ENCODE measurements around the gene CDK17.
A peak's percentile ranks its signal among the peaks of the same experiment; 100 is the strongest.
"Not testable (repeated sequence)": the region's sequence is repeated elsewhere in the genome, so short reads cannot be mapped to it uniquely, and the experiment has no call there.

CDK17 gene

GRCh38 chr12:96344124-96344695, 56.0 kb downstream of the CDK17 start:
- H3K4me3 ChIP-seq (replicated peaks in 1 of 2; ENCODE audit: low read depth in 2 of 2, low read length in 2 of 2) = no peak overlapping the region
- TF ChIP-seq CTCF (IDR thresholded peaks at IDR 0.05; ENCODE audit: low read depth, low read length) = no peak
- no peak for DNase-seq (ENCODE audit: low read depth in 2 of 2)

DNA sequence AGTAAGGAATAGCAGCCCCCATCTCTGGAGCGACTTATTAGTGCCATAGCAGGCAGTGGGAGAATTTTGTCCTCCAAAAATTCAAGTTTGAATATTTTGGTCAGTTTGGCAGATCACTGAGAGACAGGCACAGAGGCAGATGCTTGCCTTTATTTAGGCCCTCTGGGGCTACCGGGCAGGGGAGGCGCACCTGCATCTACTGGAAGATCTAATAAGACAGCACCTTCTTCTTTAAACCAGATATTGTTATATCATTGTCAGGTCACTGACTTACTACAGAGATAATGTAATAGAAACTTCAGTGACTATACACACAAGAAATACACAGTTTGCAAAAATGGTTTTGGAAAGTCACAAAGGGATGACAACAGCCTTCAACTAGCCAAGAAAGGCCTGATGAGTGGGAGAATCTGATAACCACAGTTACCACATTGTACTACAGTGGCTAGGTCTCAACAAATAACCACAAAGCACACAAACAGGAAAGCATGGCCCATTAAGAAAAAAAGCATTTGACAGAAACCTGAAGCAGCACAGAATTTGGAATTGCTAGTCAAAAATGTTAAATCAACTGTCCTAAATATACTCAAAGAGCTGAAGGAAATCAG, 56.8 kb downstream of the CDK17 start:
- DNase-seq (ENCODE audit: low read depth in 2 of 2) = peak; percentile 28 to 59
- no peak for TF ChIP-seq CTCF (IDR thresholded peaks at IDR 0.05; ENCODE audit: low read depth, low read length)
- H3K4me3 ChIP-seq (replicated peaks in 1 of 2; ENCODE audit: low read depth in 2 of 2, low read length in 2 of 2) = no peak overlapping the region

GRCh38 chr12:96339666-96340065, 60.6 kb downstream of the CDK17 start:
- H3K4me3 ChIP-seq (replicated peaks in 1 of 2; ENCODE audit: low read depth in 2 of 2, low read length in 2 of 2); DNase-seq (ENCODE audit: low read depth in 2 of 2): not testable (repeated sequence)

DNA sequence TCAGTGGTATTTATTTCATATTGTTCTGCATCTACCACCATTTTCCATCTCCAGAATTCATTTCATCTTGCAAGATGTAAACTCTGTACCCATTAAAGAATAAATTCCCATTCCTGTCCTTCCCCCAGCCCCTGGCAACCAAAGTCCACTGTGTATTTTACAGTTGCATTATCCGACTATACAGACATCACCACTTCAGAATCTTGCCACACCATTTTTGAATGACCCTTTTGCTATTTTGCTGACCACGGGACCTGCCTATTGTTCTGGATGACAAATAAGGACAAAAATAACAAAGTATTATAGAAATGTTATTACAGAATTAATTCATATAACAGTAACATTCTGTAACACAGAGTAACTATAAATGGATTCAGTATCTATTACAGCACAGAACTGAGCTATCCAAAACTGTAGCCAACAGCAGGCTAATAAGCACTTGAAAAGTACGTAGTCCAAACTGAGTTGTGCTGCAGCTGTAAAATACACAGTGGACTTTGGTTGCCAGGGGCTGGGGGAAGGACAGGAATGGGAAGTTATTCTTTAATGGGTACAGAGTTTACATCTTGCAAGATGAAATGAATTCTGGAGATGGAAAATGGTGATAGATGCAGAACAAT, 61.3 kb downstream of the CDK17 start:
- TF ChIP-seq CTCF (IDR thresholded peaks at IDR 0.05; ENCODE audit: low read depth, low read length) = no peak
- DNase-seq (ENCODE audit: low read depth in 2 of 2) = peak; percentile 18 to 37
- no peak overlapping the region for H3K4me3 ChIP-seq (replicated peaks in 1 of 2; ENCODE audit: low read depth in 2 of 2, low read length in 2 of 2)

DNA sequence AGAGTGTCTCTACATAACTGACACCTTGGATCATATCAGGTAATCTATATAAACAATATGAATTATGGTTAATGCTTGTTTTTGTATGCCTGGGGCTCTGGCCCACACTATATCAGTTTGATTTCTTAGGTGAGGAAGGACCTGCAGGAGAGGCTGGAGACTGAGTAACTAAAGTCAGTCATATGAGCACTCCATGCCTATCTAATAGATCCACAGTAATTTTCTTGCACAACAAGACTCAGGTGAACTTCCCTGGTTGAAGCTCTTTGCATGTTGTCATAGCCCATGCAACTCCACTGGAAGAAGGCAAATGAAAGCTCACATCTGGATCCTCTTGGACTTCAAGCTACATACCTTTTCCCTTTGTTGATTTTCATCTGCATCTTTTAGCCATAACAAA, 62.3 kb downstream of the CDK17 start:
- no peak for TF ChIP-seq CTCF (IDR thresholded peaks at IDR 0.05; ENCODE audit: low read depth, low read length)
- no peak overlapping the region for H3K4me3 ChIP-seq (replicated peaks in 1 of 2; ENCODE audit: low read depth in 2 of 2, low read length in 2 of 2)
- no peak for DNase-seq (ENCODE audit: low read depth in 2 of 2)

GRCh38 chr12:96336489-96336888, 63.8 kb downstream of the CDK17 start:
- no peak for DNase-seq (ENCODE audit: low read depth in 2 of 2)
- TF ChIP-seq CTCF (IDR thresholded peaks at IDR 0.05; ENCODE audit: low read depth, low read length) = no peak
- no peak overlapping the region for H3K4me3 ChIP-seq (replicated peaks in 1 of 2; ENCODE audit: low read depth in 2 of 2, low read length in 2 of 2)

DNA sequence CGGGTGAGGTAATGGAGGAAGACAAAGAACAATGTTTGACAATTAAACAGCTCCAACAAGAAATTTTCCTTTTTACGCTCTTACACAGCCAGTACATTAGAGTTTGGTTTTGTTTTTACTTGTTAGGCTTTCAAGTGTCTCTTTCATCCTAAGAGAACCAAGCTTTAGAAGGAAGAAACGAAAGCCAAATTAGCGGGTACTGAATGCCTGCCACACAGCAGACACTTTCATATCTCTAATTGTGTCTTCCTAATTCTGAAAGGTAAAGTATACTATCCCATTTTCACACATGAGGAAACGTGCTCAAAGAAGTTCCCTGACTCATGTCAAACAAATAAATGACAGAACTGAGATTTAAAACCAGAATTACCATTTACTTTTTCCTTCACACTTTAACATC, 65.0 kb downstream of the CDK17 start:
- no peak for TF ChIP-seq CTCF (IDR thresholded peaks at IDR 0.05; ENCODE audit: low read depth, low read length)
- H3K4me3 ChIP-seq (replicated peaks in 1 of 2; ENCODE audit: low read depth in 2 of 2, low read length in 2 of 2) = no peak overlapping the region
- DNase-seq (ENCODE audit: low read depth in 2 of 2) = no peak

Measured in cardiac fibroblast (primary cell).